H1 (cell line): ENCODE results near the gene CIPC. TPM values are rescaled to one million over a fixed set of nuclear protein-coding genes. Genes with fewer than 3 reads are reported as not detected.

Experiments
- CTCF ChIA-PET: fragments of 300-600 bp; sonication (Branson Sonifier 250); formaldehyde crosslinking; loops from one replicate; lab custom pipeline; 2021; ENCODE audit not compliant: partially characterized antibody; lab: Charles Lee
- POLR2A ChIA-PET: fragments of 300-600 bp; sonication (Branson Sonifier 250); formaldehyde crosslinking; loops from one replicate; lab custom pipeline; 2021; ENCODE audit warnings: inconsistent platforms; ENCODE audit not compliant: partially characterized antibody; lab: Charles Lee
- DNase-seq, 2 experiments: peaks; one replicate each; pipeline versions ENCODE4 v3.0.0 to v3.0.0-alpha.2; 2010 to 2022; ENCODE audit warnings: low spot score in 2 of 2, low read depth in 1 of 2, mixed read lengths in 1 of 2
- FAIRE-seq: peaks from 2 replicates; lab custom pipeline; 2011; peaks lifted over from hg19 to GRCh38; lab: Jason Lieb, UNC
- H2AFZ ChIP-seq: 2 replicates; pipeline ENCODE4 v1.8.1; 2012; ENCODE audit warnings: low read length, inconsistent platforms
- H2AK5ac ChIP-seq: 2 replicates; pipeline ENCODE4 v1.6.1; 2013; ENCODE audit warnings: low read depth, low read length
- H2BK120ac ChIP-seq: replicated peaks from 2 replicates; pipeline ENCODE3; 2013; ENCODE audit warnings: low read depth, low read length, inconsistent platforms
- H2BK12ac ChIP-seq: 2 replicates; pipeline ENCODE4 v1.6.1; 2013; ENCODE audit warnings: low read depth, low read length
- H2BK15ac ChIP-seq: 2 replicates; pipeline ENCODE4 v1.6.1; 2013; ENCODE audit warnings: low read length
- H2BK20ac ChIP-seq: 2 replicates; pipeline ENCODE4 v1.6.1; 2013; ENCODE audit warnings: low read length
- H2BK5ac ChIP-seq: 2 replicates; pipeline ENCODE4 v1.6.1; 2013; ENCODE audit warnings: low read depth, low read length
- H3K14ac ChIP-seq: 2 replicates; pipeline ENCODE4 v1.6.1; 2013; ENCODE audit warnings: inconsistent platforms; ENCODE audit not compliant: insufficient read length
- H3K18ac ChIP-seq: 2 replicates; pipeline ENCODE4 v1.6.1; 2013; ENCODE audit warnings: low read length; ENCODE audit errors: extremely low read depth
- H3K23ac ChIP-seq: 2 replicates; pipeline ENCODE4 v1.6.1; 2013; ENCODE audit warnings: inconsistent platforms; ENCODE audit not compliant: insufficient read length
- H3K23me2 ChIP-seq: 2 replicates; pipeline ENCODE4 v1.6.1; 2013; ENCODE audit warnings: low read depth, low read length
- H3K27ac ChIP-seq: 2 replicates; pipeline ENCODE4 v1.6.1; 2011; ENCODE audit warnings: low read depth, low read length, inconsistent platforms
- H3K27me3 ChIP-seq, 4 experiments: replicated peaks in 1 of 4; 1 replicate in 1 of 4; 2 replicates in 3 of 4; pipeline versions ENCODE4 v1.6.1 to v1.8.1; 2011 to 2013; ENCODE audit warnings: low read length in 3 of 4, mild to moderate bottlenecking in 3 of 4, inconsistent platforms in 2 of 4, mixed read lengths in 2 of 4, moderate library complexity in 1 of 4; ENCODE audit not compliant: control insufficient read depth in 3 of 4, insufficient read depth in 3 of 4; ENCODE audit errors: extremely low read depth in 1 of 4
- H3K36me3 ChIP-seq, 4 experiments: 2 replicates each; pipeline versions ENCODE4 v1.6.1 to v1.8.1; 2011 to 2013; ENCODE audit warnings: mild to moderate bottlenecking in 4 of 4, low read length in 3 of 4, moderate library complexity in 2 of 4, control low read depth in 1 of 4, inconsistent platforms in 1 of 4; ENCODE audit not compliant: insufficient read depth in 4 of 4, control insufficient read depth in 2 of 4
- H3K4ac ChIP-seq: replicated peaks from 2 replicates; pipeline ENCODE3; 2013; ENCODE audit warnings: low read length, low read depth, mixed read lengths, inconsistent platforms; ENCODE audit not compliant: insufficient read length
- H3K4me1 ChIP-seq, 4 experiments: replicated peaks in 1 of 4; 1 replicate in 1 of 4; 2 replicates in 3 of 4; pipeline versions ENCODE4 v1.6.1 to v1.8.1; 2011 to 2013; ENCODE audit warnings: low read length in 3 of 4, inconsistent platforms in 2 of 4, mixed read lengths in 1 of 4; ENCODE audit not compliant: insufficient read depth in 4 of 4, control insufficient read depth in 3 of 4
- H3K4me2 ChIP-seq, 2 experiments: 2 replicates each; pipeline versions ENCODE4 v1.6.1 to v1.8.1; 2011 to 2013; ENCODE audit warnings: low read depth in 2 of 2, low read length in 2 of 2, control low read depth in 1 of 2, inconsistent platforms in 1 of 2, mild to moderate bottlenecking in 1 of 2; ENCODE audit not compliant: insufficient read depth in 1 of 2
- H3K4me3 ChIP-seq, 4 experiments: fragments of 200-600, 300-600 bp in 1 of 4; sonication (generic), shearing (Covaris generic), sonication (Bioruptor Twin) in 1 of 4; 2 replicates each; pipeline versions ENCODE4 v1.5.1 to v1.8.1; 2011 to 2016; ENCODE audit warnings: low read length in 4 of 4, low read depth in 3 of 4, control low read depth in 2 of 4, inconsistent platforms in 2 of 4, mild to moderate bottlenecking in 2 of 4, mixed read lengths in 1 of 4, moderate library complexity in 1 of 4; ENCODE audit not compliant: insufficient read depth in 2 of 4; ENCODE audit errors: extremely low read depth in 1 of 4
- H3K56ac ChIP-seq: replicated peaks from 2 replicates; pipeline ENCODE3; 2013; ENCODE audit warnings: low read depth, mild to moderate bottlenecking, mixed read lengths, low read length, inconsistent platforms; ENCODE audit not compliant: insufficient read length
- H3K79me1 ChIP-seq: 2 replicates; pipeline ENCODE4 v1.6.1; 2013; ENCODE audit warnings: low read depth, low read length, control low read depth
- H3K79me2 ChIP-seq, 2 experiments: 2 replicates each; pipeline versions ENCODE4 v1.6.1 to v1.8.1; 2012 to 2013; ENCODE audit warnings: low read length in 2 of 2, mild to moderate bottlenecking in 2 of 2, inconsistent platforms in 1 of 2; ENCODE audit not compliant: insufficient read depth in 2 of 2, control insufficient read depth in 1 of 2
- H3K9ac ChIP-seq, 4 experiments: replicated peaks in 1 of 4; 1 replicate in 1 of 4; 2 replicates in 3 of 4; pipeline versions ENCODE4 v1.6.1 to v1.8.1; 2011 to 2013; ENCODE audit warnings: low read depth in 3 of 4, low read length in 3 of 4, control low read depth in 2 of 4, mild to moderate bottlenecking in 2 of 4, moderate library complexity in 2 of 4, inconsistent platforms in 1 of 4; ENCODE audit errors: extremely low read depth in 1 of 4
- H3K9me3 ChIP-seq, 2 experiments: 2 replicates each; pipeline versions ENCODE4 v1.6.1 to v1.8.1; 2012 to 2013; ENCODE audit warnings: mild to moderate bottlenecking in 2 of 2, moderate library complexity in 2 of 2, control low read depth in 1 of 2, inconsistent platforms in 1 of 2, low read depth in 1 of 2, low read length in 1 of 2, mixed read lengths in 1 of 2; ENCODE audit not compliant: insufficient read depth in 2 of 2
- H4K20me1 ChIP-seq, 2 experiments: replicated peaks in 1 of 2; 2 replicates each; pipeline versions ENCODE3 to v1.8.1; 2011 to 2013; ENCODE audit warnings: inconsistent platforms in 2 of 2, low read length in 2 of 2, mild to moderate bottlenecking in 1 of 2; ENCODE audit not compliant: insufficient read depth in 2 of 2, control insufficient read depth in 1 of 2
- H4K5ac ChIP-seq: 2 replicates; pipeline ENCODE4 v1.6.1; 2013; ENCODE audit warnings: low read length, low read depth, mixed read lengths, inconsistent platforms; ENCODE audit not compliant: insufficient read length
- H4K8ac ChIP-seq: 2 replicates; pipeline ENCODE4 v1.8.0; 2013; ENCODE audit warnings: mild to moderate bottlenecking, moderate library complexity, low read length, inconsistent platforms; ENCODE audit not compliant: insufficient read depth; ENCODE audit errors: extremely low read depth
- H4K91ac ChIP-seq: replicated peaks from 2 replicates; pipeline ENCODE3; 2013; ENCODE audit warnings: low read length, mixed read lengths, inconsistent platforms; ENCODE audit not compliant: insufficient read length
- MAFK ChIP-seq: IDR thresholded peaks from 2 replicates; pipeline ENCODE4 v1.6.1; 2012; ENCODE audit warnings: low read depth, mild to moderate bottlenecking, improper control_type of control experiment, low read length
- SP1 ChIP-seq: IDR thresholded peaks from 2 replicates; pipeline ENCODE4 v1.6.1; 2011; ENCODE audit warnings: low read depth, low read length
- TCF12 ChIP-seq: IDR thresholded peaks from 2 replicates; pipeline ENCODE4 v1.6.1; 2011; ENCODE audit warnings: low read depth, mild to moderate bottlenecking, low read length
- WGBS, 2 experiments: shearing (Covaris generic) in 1 of 2; methylation state at CpG; one replicate each; pipeline versions ENCODE4 v1.1.6 to v1.1.7; 2013 to 2015; ENCODE audit warnings: low lambda C conversion rate in 2 of 2, mixed read lengths in 2 of 2, inconsistent platforms in 1 of 2, low coverage in 1 of 2, missing lambda C conversion rate in 1 of 2; ENCODE audit not compliant: insufficient replicate concordance in 2 of 2, insufficient coverage in 1 of 2, insufficient read length in 1 of 2; ENCODE audit errors: extremely low coverage in 1 of 2, missing lambda C conversion rate in 1 of 2; 5-methylcytosine and 5-hydroxymethylcytosine counted together
- polyA plus RNA-seq, 7 experiments: library from polyadenylated mRNA; depleted of rRNA in 3 of 7; stranded (reverse) in 5 of 7; unstranded in 2 of 7; fragments of >200 nt in 5 of 7; fragments of 200-250 nt in 2 of 7; gene quantifications; 1 replicate in 5 of 7; 2 replicates in 1 of 7; 4 replicates in 1 of 7; pipeline versions ENCODE4 v1.2.1 to v1.2.3, GENCODE V29; 2011 to 2013; ENCODE audit warnings: missing spikeins in 2 of 7, mixed read lengths in 2 of 7
- total RNA-seq: library from RNA; stranded (reverse); fragmentation: NEBNext Ultra II Directional; extraction: Animal tissue kit (Norgen Biotek cat#: 25700); gene quantifications from 2 replicates; pipeline ENCODE4 v1.2.1, GENCODE V29; 2021

The CIPC gene
- total and polyA plus RNA-seq, 2 of the 8 experiments (the other 6 are each of a cell fraction or from before 2014, with no cell fraction given), result 13.9 to 32.7 TPM

GRCh38 chr14:77068517-77069200 lies 29.4 kb upstream of the CIPC start:
- Histone ChIP-seq H3K4me3 (no peak overlapping the region), H2BK120ac (peak overlapping the region; percentile 20), H2AK5ac (0 out of 2 replicates have a peak overlapping the region, but pooled peaks have one; percentile 45), H4K91ac (peak overlapping the region; percentile 68), H3K79me2 (no peaks in the 10 kb centered on the region), H4K20me1 (no peaks in the 10 kb centered on the region), H4K5ac (no peak overlapping the region), H2BK15ac (no peak overlapping the region), H3K79me1 (no peaks in the 10 kb centered on the region), H3K56ac (no peak overlapping the region), H3K14ac (no peak overlapping the region), H2BK12ac (no peak overlapping the region), H3K27ac (no peak overlapping the region; the same call in 1 of the 2 replicates), H3K23ac (no peak overlapping the region), H3K18ac (no peak overlapping the region), H3K27me3 (no peaks in the 10 kb centered on the region), H3K4me2 (no peak overlapping the region), H3K9ac (no peak overlapping the region), H4K8ac (no peak overlapping the region), H3K9me3 (no peaks in the 10 kb centered on the region), H3K36me3 (no peaks in the 10 kb centered on the region), H2AFZ (no peak overlapping the region), H3K4me1 (peaks cover 0 to 3% (median 1%) of the 10 kb centered on the region in 4 experiments; a peak in 4 of 7 replicates), H2BK5ac (peak overlapping the region; percentile 14; the same call in 1 of the 2 replicates), H3K23me2 (no peaks in the 10 kb centered on the region), H2BK20ac (no peak overlapping the region), H3K4ac (no peak overlapping the region)
- 83% methylated on average over 5 of the region's 5 CpGs; no CpG with 5 or more reads in 1 of the 2 experiments for WGBS, 2 experiments
- POLR2A ChIA-PET, result interaction anchor here (1.2 to 1.8 kb wide), 4 partner anchors 17 to 200 kb away, joined by 3 to 5 read pairs (median 4); no protein-coding TSS in a partner anchor
- FAIRE-seq (no peak), DNase-seq (no peak)
- CTCF ChIA-PET, result interaction anchor here (0.7 to 16.3 kb wide), 42 partner anchors 8 to 358 kb away, joined by 3 to 719 read pairs (median 5); partner anchors contain the start of genes IRF2BPL and ZDHHC22
- no peak for TF ChIP-seq SP1
- no peak for TF ChIP-seq MAFK
- no peak for TF ChIP-seq TCF12
